ENCODE results near the gene PGS1. TPM values are rescaled to one million over a fixed set of nuclear protein-coding genes. Genes with fewer than 3 reads are reported as not detected.

The PGS1 gene
- total RNA-seq, 4 donors from 2014 or later = 30.7 to 45.9 (median 35.6) TPM

GRCh38 chr17:78367193-78367592, 11.3 kb upstream of the PGS1 start:
- peaks cover 0 to 5% (median 0%) of the 10 kb centered on the region in 4 donors for H3K27me3 ChIP-seq
- DNase-seq (ENCODE audit: extremely low spot score) = no peak
- H3K4me3 ChIP-seq = no peak overlapping the region
- intact Hi-C loops (cut with DNase I) = no loop called here
- no peaks in the 10 kb centered on the region for H3K9me3 ChIP-seq
- no peak overlapping the region for H3K27ac ChIP-seq (replicated peaks in 1 of 4)
- no peaks in the 10 kb centered on the region for H3K36me3 ChIP-seq
- 88% methylated on average over 5 of the region's 5 CpGs for WGBS
- peaks cover 12 to 19% (median 18%) of the 10 kb centered on the region in 4 donors for H3K4me1 ChIP-seq
- TF ChIP-seq POLR2AphosphoS5 (IDR thresholded peaks at IDR 0.05) (no peak), CTCF (IDR thresholded peaks at IDR 0.05) (no peak), POLR2A (IDR thresholded peaks at IDR 0.05; ENCODE audit: low read depth) (no peak), EP300 (IDR thresholded peaks at IDR 0.05) (no peak)

- no peak for DNase-seq (ENCODE audit: extremely low spot score)
- TF ChIP-seq EP300 (IDR thresholded peaks at IDR 0.05) (no peak), POLR2AphosphoS5 (IDR thresholded peaks at IDR 0.05) (no peak), CTCF (IDR thresholded peaks at IDR 0.05) (no peak), POLR2A (IDR thresholded peaks at IDR 0.05; ENCODE audit: low read depth) (no peak)
- intact Hi-C loops (cut with DNase I) = no loop called here
- H3K9me3 ChIP-seq = no peaks in the 10 kb centered on the region
- peaks cover 0 to 5% (median 0%) of the 10 kb centered on the region in 4 donors for H3K27me3 ChIP-seq
- H3K4me1 ChIP-seq = peaks cover 12 to 19% (median 18%) of the 10 kb centered on the region in 4 donors
- H3K27ac ChIP-seq (replicated peaks in 1 of 4) = no peak overlapping the region
- no peak overlapping the region for H3K4me3 ChIP-seq
- H3K36me3 ChIP-seq = no peaks in the 10 kb centered on the region
- 76% methylated on average over 6 of the region's 6 CpGs for WGBS
These were observed 10.1 kb upstream of the PGS1 start for GRCh38 chr17:78368348-78368747.

- H3K27ac ChIP-seq (replicated peaks in 1 of 4) = no peak overlapping the region
- no peaks in the 10 kb centered on the region for H3K36me3 ChIP-seq
- no peaks in the 10 kb centered on the region for H3K9me3 ChIP-seq
- H3K4me1 ChIP-seq = peaks cover 12 to 19% (median 18%) of the 10 kb centered on the region in 4 donors
- DNase-seq (ENCODE audit: extremely low spot score) = no peak
- 96% methylated on average over 8 of the region's 8 CpGs for WGBS
- intact Hi-C loops (cut with DNase I) = no loop called here
- H3K27me3 ChIP-seq = peaks cover 0 to 5% (median 0%) of the 10 kb centered on the region in 4 donors
- no peak for TF ChIP-seq POLR2AphosphoS5 (IDR thresholded peaks at IDR 0.05)
- no peak for TF ChIP-seq CTCF (IDR thresholded peaks at IDR 0.05)
- H3K4me3 ChIP-seq = no peak overlapping the region
These were observed 9.5 kb upstream of the PGS1 start for GRCh38 chr17:78368854-78369495.

GRCh38 chr17:78369791-78370381, 8.6 kb upstream of the PGS1 start:
- 63% methylated on average over 13 of the region's 13 CpGs for WGBS
- H3K9me3 ChIP-seq = no peaks in the 10 kb centered on the region
- H3K27ac ChIP-seq (replicated peaks in 1 of 4) = no peak overlapping the region
- no peaks in the 10 kb centered on the region for H3K36me3 ChIP-seq
- no peak for DNase-seq (ENCODE audit: extremely low spot score)
- peaks cover 0 to 5% (median 0%) of the 10 kb centered on the region in 4 donors for H3K27me3 ChIP-seq
- H3K4me1 ChIP-seq = peaks cover 12 to 19% (median 18%) of the 10 kb centered on the region in 4 donors
- no peak overlapping the region for H3K4me3 ChIP-seq
- TF ChIP-seq POLR2AphosphoS5 (IDR thresholded peaks at IDR 0.05) (no peak), POLR2A (IDR thresholded peaks at IDR 0.05; ENCODE audit: low read depth) (no peak), EP300 (IDR thresholded peaks at IDR 0.05) (no peak), CTCF (IDR thresholded peaks at IDR 0.05) (no peak)
- intact Hi-C loops (cut with DNase I) = no loop called here

Measured in esophagus muscularis mucosa (tissue), 4 donors.